ENCODE measurements around the gene LHPP. TPM values are rescaled to one million over a fixed set of nuclear protein-coding genes. Genes with fewer than 3 reads are reported as not detected.
A peak's percentile ranks its signal among the peaks of the same experiment; 100 is the strongest.

LHPP gene
- total RNA-seq, 1 experiment from 2014 or later, result 24.7 TPM

GRCh38 chr10:124565565-124566221, 104.1 kb downstream of the LHPP start:
- no peaks in the 10 kb centered on the region for H3F3A ChIP-seq (ENCODE audit: insufficient read depth, low read depth)
- no peaks in the 10 kb centered on the region for H4K20me1 ChIP-seq (ENCODE audit: insufficient read depth)
- H3K9me3 ChIP-seq (ENCODE audit: insufficient read depth, low read depth), result no peaks in the 10 kb centered on the region
- H3K36me3 ChIP-seq (ENCODE audit: low read depth), result no peaks in the 10 kb centered on the region
- peak in 1 of 2 experiments; percentile 82 for DNase-seq
- H2AFZ ChIP-seq, result no peak overlapping the region
- TF ChIP-seq EZH2 (IDR thresholded peaks at IDR 0.05; ENCODE audit: low read depth), result no peak
- TF ChIP-seq CTCF (conservative IDR thresholded peaks at IDR 0.05), result no peak
- no peak overlapping the region for H3K4me3 ChIP-seq
- intact Hi-C loops (cut with micrococcal nuclease; ENCODE audit: unreplicated experiment), result no loop called here
- H3K4me1 ChIP-seq (replicated peaks; ENCODE audit: insufficient read depth), result no peaks in the 10 kb centered on the region
- POLR2A ChIA-PET (ENCODE audit: unreplicated experiment), result no interaction called here
- BruUV-seq (replicated peaks), result no TSS peak
- H3K9me2 ChIP-seq (ENCODE audit: insufficient read depth), result no peaks in the 10 kb centered on the region
- H3K4me2 ChIP-seq, result no peak overlapping the region
- no peaks in the 10 kb centered on the region for H3K79me2 ChIP-seq (ENCODE audit: low read depth)
- no peaks in the 10 kb centered on the region for H3K27me3 ChIP-seq (ENCODE audit: insufficient read depth, low read depth)
- CTCF ChIA-PET, result interaction anchor here (0.5 to 0.7 kb wide), 2 partner anchors 139 to 152 kb away, joined by 4 read pairs; no protein-coding TSS in a partner anchor
- no peak overlapping the region for H3K27ac ChIP-seq

GRCh38 chr10:124566222-124566888, 104.7 kb downstream of the LHPP start:
- no TSS peak for BruUV-seq (replicated peaks)
- no peaks in the 10 kb centered on the region for H3F3A ChIP-seq (ENCODE audit: insufficient read depth, low read depth)
- DNase-seq, result no peak
- H3K9me3 ChIP-seq (ENCODE audit: insufficient read depth, low read depth), result no peaks in the 10 kb centered on the region
- intact Hi-C loops (cut with micrococcal nuclease; ENCODE audit: unreplicated experiment), result no loop called here
- no peaks in the 10 kb centered on the region for H3K79me2 ChIP-seq (ENCODE audit: low read depth)
- ChIA-PET POLR2A (ENCODE audit: unreplicated experiment) (no interaction called here), CTCF (no interaction called here)
- H3K4me1 ChIP-seq (replicated peaks; ENCODE audit: insufficient read depth), result no peaks in the 10 kb centered on the region
- no peaks in the 10 kb centered on the region for H4K20me1 ChIP-seq (ENCODE audit: insufficient read depth)
- H3K9me2 ChIP-seq (ENCODE audit: insufficient read depth), result no peaks in the 10 kb centered on the region
- H3K4me2 ChIP-seq, result no peak overlapping the region
- TF ChIP-seq EZH2 (IDR thresholded peaks at IDR 0.05; ENCODE audit: low read depth) (no peak), CTCF (conservative IDR thresholded peaks at IDR 0.05) (no peak)
- no peak overlapping the region for H2AFZ ChIP-seq
- no peak overlapping the region for H3K4me3 ChIP-seq
- H3K27me3 ChIP-seq (ENCODE audit: insufficient read depth, low read depth), result no peaks in the 10 kb centered on the region
- no peaks in the 10 kb centered on the region for H3K36me3 ChIP-seq (ENCODE audit: low read depth)
- no peak overlapping the region for H3K27ac ChIP-seq

GRCh38 chr10:124566981-124567835, 105.6 kb downstream of the LHPP start:
- H3K4me1 ChIP-seq (replicated peaks; ENCODE audit: insufficient read depth), result no peaks in the 10 kb centered on the region
- no peaks in the 10 kb centered on the region for H3K27me3 ChIP-seq (ENCODE audit: insufficient read depth, low read depth)
- no peak for TF ChIP-seq EZH2 (IDR thresholded peaks at IDR 0.05; ENCODE audit: low read depth)
- TF ChIP-seq CTCF (conservative IDR thresholded peaks at IDR 0.05), result no peak
- intact Hi-C loops (cut with micrococcal nuclease; ENCODE audit: unreplicated experiment), result no loop called here
- no peaks in the 10 kb centered on the region for H4K20me1 ChIP-seq (ENCODE audit: insufficient read depth)
- no peak overlapping the region for H3K4me3 ChIP-seq
- H3K9me2 ChIP-seq (ENCODE audit: insufficient read depth), result no peaks in the 10 kb centered on the region
- no peaks in the 10 kb centered on the region for H3K36me3 ChIP-seq (ENCODE audit: low read depth)
- no peak overlapping the region for H3K4me2 ChIP-seq
- ChIA-PET CTCF (interaction anchor here (0.6 kb wide), 1 partner anchor 34 kb away, joined by 5 read pairs; no protein-coding TSS in a partner anchor), POLR2A (ENCODE audit: unreplicated experiment) (no interaction called here)
- BruUV-seq (replicated peaks), result no TSS peak
- H3F3A ChIP-seq (ENCODE audit: insufficient read depth, low read depth), result no peaks in the 10 kb centered on the region
- no peak overlapping the region for H2AFZ ChIP-seq
- H3K79me2 ChIP-seq (ENCODE audit: low read depth), result no peaks in the 10 kb centered on the region
- no peak for DNase-seq
- no peaks in the 10 kb centered on the region for H3K9me3 ChIP-seq (ENCODE audit: insufficient read depth, low read depth)
- no peak overlapping the region for H3K27ac ChIP-seq
